Measurements from ENCODE around the gene RHBDD1. TPM values are rescaled to one million over a fixed set of nuclear protein-coding genes. Genes with fewer than 3 reads are reported as not detected.

The RHBDD1 gene
- total RNA-seq, 4 donors from 2014 or later = 7.8 to 28.9 (median 18.0) TPM

- H3K4me3 ChIP-seq (ENCODE audit: low read depth, poor library complexity, severe bottlenecking) = no peak overlapping the region
- intact Hi-C loops (cut with DNase I; ENCODE audit: low total_unique reads) = no loop called here
- TF ChIP-seq CTCF (IDR thresholded peaks at IDR 0.05) (no peak), POLR2A (IDR thresholded peaks at IDR 0.05) (no peak)
- 72 to 81% methylated on average over 2 of the region's 2 CpGs for WGBS, 2 donors
- DNase-seq (ENCODE audit: low spot score in 2 of 2) = peak in 1 of 2 donors; percentile 6
Measured at GRCh38 chr2:226999661-227000060, 163.8 kb downstream of the RHBDD1 start.

GRCh38 chr2:227000123-227000522 lies 164.3 kb downstream of the RHBDD1 start:
- intact Hi-C loops (cut with DNase I; ENCODE audit: low total_unique reads) = no loop called here
- TF ChIP-seq CTCF (IDR thresholded peaks at IDR 0.05) (no peak), POLR2A (IDR thresholded peaks at IDR 0.05) (no peak)
- H3K4me3 ChIP-seq (ENCODE audit: low read depth, poor library complexity, severe bottlenecking) = no peak overlapping the region
- 97% methylated on average over 2 of the region's 2 CpGs for WGBS, 2 donors
- peak in 1 of 2 donors; percentile 18 for DNase-seq (ENCODE audit: low spot score in 2 of 2)

GRCh38 chr2:227004482-227004881 lies 168.6 kb downstream of the RHBDD1 start:
- no peak overlapping the region for H3K4me3 ChIP-seq (ENCODE audit: low read depth, poor library complexity, severe bottlenecking)
- WGBS, 2 donors = 86 to 89% methylated on average over 6 of the region's 6 CpGs
- DNase-seq (ENCODE audit: low spot score in 2 of 2) = peak in 1 of 2 donors; percentile 31
- intact Hi-C loops (cut with DNase I; ENCODE audit: low total_unique reads) = no loop called here
- TF ChIP-seq POLR2A (IDR thresholded peaks at IDR 0.05) = no peak
- TF ChIP-seq CTCF (IDR thresholded peaks at IDR 0.05) = no peak

- DNase-seq (ENCODE audit: low spot score in 2 of 2) = no peak
- no peak overlapping the region for H3K4me3 ChIP-seq (ENCODE audit: low read depth, poor library complexity, severe bottlenecking)
- intact Hi-C loops (cut with DNase I; ENCODE audit: low total_unique reads) = no loop called here
- TF ChIP-seq CTCF (IDR thresholded peaks at IDR 0.05) (no peak), POLR2A (IDR thresholded peaks at IDR 0.05) (no peak)
- WGBS, 2 donors = 91% methylated on average over 16 of the region's 16 CpGs
Measured at GRCh38 chr2:227006189-227006897, 170.5 kb downstream of the RHBDD1 start.

GRCh38 chr2:227007148-227007547 lies 171.3 kb downstream of the RHBDD1 start:
- no peak for DNase-seq (ENCODE audit: low spot score in 2 of 2)
- no peak for TF ChIP-seq CTCF (IDR thresholded peaks at IDR 0.05)
- intact Hi-C loops (cut with DNase I; ENCODE audit: low total_unique reads) = no loop called here
- 72 to 85% methylated on average over 9 of the region's 9 CpGs for WGBS, 2 donors
- H3K4me3 ChIP-seq (ENCODE audit: low read depth, poor library complexity, severe bottlenecking) = no peak overlapping the region

GRCh38 chr2:227007940-227008339 lies 172.1 kb downstream of the RHBDD1 start:
- DNase-seq (ENCODE audit: low spot score in 2 of 2) = no peak
- no peak for TF ChIP-seq POLR2A (IDR thresholded peaks at IDR 0.05)
- intact Hi-C loops (cut with DNase I; ENCODE audit: low total_unique reads) = no loop called here
- no peak overlapping the region for H3K4me3 ChIP-seq (ENCODE audit: low read depth, poor library complexity, severe bottlenecking)
- WGBS, 2 donors = 95 to 96% methylated on average over 17 of the region's 17 CpGs

Measured in lower leg skin (tissue), 4 donors.